WI38 (cell line): ENCODE measurements around the gene CACNA2D3.
"Not testable (repeated sequence)": the region's sequence is repeated elsewhere in the genome, so short reads cannot be mapped to it uniquely, and the experiment has no call there.

Experiments used
- H3K4me3 ChIP-seq: 2 replicates; pipeline ENCODE4 v1.5.1; 2011; ENCODE audit warnings: low read depth, mild to moderate bottlenecking, control low read depth, low read length
- TF ChIP-seq, protein P1 (sequence below): IDR thresholded peaks from 2 replicates; pipeline ENCODE4 v1.5.1; 2012; ENCODE audit warnings: low read depth, mild to moderate bottlenecking, control low read depth, low read length

CACNA2D3 gene

GRCh38 chr3:55105647-55106046, 983.3 kb downstream of the CACNA2D3 start:
- TF ChIP-seq, protein P1, sequence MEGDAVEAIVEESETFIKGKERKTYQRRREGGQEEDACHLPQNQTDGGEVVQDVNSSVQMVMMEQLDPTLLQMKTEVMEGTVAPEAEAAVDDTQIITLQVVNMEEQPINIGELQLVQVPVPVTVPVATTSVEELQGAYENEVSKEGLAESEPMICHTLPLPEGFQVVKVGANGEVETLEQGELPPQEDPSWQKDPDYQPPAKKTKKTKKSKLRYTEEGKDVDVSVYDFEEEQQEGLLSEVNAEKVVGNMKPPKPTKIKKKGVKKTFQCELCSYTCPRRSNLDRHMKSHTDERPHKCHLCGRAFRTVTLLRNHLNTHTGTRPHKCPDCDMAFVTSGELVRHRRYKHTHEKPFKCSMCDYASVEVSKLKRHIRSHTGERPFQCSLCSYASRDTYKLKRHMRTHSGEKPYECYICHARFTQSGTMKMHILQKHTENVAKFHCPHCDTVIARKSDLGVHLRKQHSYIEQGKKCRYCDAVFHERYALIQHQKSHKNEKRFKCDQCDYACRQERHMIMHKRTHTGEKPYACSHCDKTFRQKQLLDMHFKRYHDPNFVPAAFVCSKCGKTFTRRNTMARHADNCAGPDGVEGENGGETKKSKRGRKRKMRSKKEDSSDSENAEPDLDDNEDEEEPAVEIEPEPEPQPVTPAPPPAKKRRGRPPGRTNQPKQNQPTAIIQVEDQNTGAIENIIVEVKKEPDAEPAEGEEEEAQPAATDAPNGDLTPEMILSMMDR, result no peak
- H3K4me3 ChIP-seq, result no peak overlapping the region

- TF ChIP-seq, protein P1, result no peak
- H3K4me3 ChIP-seq, result no peak overlapping the region
Observed at GRCh38 chr3:55107187-55107586, 984.8 kb downstream of the CACNA2D3 start.

DNA sequence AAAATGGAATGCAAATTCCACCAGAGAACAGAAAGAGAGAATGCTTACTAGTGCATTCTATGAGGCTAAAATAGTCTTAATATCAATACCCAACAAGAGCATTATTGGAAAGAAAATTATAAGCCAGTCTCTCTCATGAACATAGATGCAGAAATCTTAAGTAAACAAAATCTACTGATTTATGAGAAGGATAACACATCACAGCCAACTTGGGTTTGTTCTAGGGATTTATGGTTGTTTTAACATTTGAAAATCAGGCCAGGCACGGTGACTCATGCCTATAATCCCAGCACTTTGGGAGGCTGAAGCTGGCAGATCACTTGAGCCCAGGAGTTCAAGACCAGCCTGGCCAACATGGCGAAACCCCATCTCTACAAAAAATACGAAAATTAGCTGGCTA, 989.6 kb downstream of the CACNA2D3 start:
- H3K4me3 ChIP-seq, result not testable (repeated sequence)

DNA sequence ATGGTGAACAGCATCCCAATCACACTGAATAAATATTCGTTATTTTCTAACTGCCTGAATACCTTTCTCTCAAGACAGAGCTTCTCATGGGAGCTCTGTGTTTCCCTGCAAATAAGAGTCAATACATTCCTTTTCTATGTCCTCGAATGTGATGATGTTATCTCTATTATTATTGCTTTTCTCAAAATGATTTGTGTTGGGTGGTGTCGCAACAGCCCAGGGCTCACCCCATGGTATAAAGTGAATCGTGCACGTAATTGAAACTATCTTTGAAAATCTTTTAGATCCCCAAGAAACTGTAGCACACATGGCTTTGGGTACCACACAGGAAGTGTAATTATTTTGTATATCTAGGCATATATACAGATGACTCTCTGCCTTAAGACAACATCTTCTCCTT, 996.1 kb downstream of the CACNA2D3 start:
- no peak overlapping the region for H3K4me3 ChIP-seq
- TF ChIP-seq, protein P1, result no peak

DNA sequence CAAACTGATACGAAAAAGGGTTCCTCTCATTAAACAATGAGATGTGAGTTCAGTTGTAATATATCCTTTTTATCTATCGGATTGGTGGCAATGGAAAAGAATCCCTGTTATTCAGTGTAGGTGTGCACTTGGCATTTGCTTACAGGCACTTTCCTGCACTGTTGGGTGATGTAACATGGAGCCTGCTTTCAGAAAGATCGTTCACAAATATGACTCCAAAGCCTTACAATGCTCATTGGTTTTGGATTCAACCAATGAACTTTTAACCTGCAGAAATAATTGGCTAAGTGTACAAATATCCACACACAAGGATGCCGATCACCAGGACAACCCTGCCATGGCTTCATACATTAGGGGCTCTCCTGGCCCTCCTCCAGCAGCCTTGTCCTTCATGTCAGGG, 996.9 kb downstream of the CACNA2D3 start:
- TF ChIP-seq, protein P1, result no peak
- no peak overlapping the region for H3K4me3 ChIP-seq

DNA sequence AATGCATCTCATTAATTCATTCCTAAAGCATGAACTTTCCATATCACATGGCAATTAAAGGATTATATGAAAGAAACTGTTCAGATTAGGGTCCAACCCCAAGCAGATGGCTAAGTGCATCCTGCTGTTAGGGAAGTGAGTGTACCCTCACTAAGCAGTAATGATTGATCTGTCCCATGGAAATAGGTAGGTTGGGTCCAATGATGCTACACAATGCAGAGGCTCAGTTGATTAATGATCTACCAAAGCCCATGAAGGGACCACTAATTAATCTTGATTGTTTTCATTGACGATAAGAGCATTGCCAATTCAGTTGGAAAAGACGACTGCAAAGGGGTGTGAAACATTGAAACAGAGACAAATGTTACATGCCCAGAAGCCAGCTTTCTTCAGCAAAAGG, 1000.0 kb downstream of the CACNA2D3 start:
- TF ChIP-seq, protein P1, result no peak
- no peak overlapping the region for H3K4me3 ChIP-seq
